HG03196 (cell line): ENCODE measurements around the gene MEF2D.

ENCODE experiments used
- ATAC-seq: cut with Tn5 transposase; IDR thresholded peaks from one replicate; pipeline ENCODE4 v1.9.1; 2021; ENCODE audit not compliant: unreplicated experiment

The MEF2D gene

GRCh38 chr1:156500543-156500792 is at the start of gene MEF2D:
Gene MEF2D, minus strand, starts transcription at chr1:156500775. Its CDS starts 17,483 bp downstream, at chr1:156483292.
- no peak for ATAC-seq

- no peak for ATAC-seq
These were observed 49.8 kb upstream of the MEF2D start for GRCh38 chr1:156550346-156550745.

GRCh38 chr1:156549831-156550230 is 49.3 kb upstream of the MEF2D start:
- ATAC-seq, result no peak

GRCh38 chr1:156549390-156549789 is 48.8 kb upstream of the MEF2D start:
- ATAC-seq, result no peak

- no peak for ATAC-seq
These were observed 47.4 kb upstream of the MEF2D start for GRCh38 chr1:156547982-156548381.

GRCh38 chr1:156547434-156547833 is 46.9 kb upstream of the MEF2D start:
- no peak for ATAC-seq

GRCh38 chr1:156546267-156546666 is 45.7 kb upstream of the MEF2D start:
- ATAC-seq, result no peak

- ATAC-seq, result no peak
These were observed 44.1 kb upstream of the MEF2D start for GRCh38 chr1:156544592-156545102.

- ATAC-seq, result no peak
These were observed 42.5 kb upstream of the MEF2D start for GRCh38 chr1:156543066-156543465.

- ATAC-seq, result no peak
These were observed 40.4 kb upstream of the MEF2D start for GRCh38 chr1:156540955-156541354.

- ATAC-seq, result no peak
These were observed 39.3 kb upstream of the MEF2D start for GRCh38 chr1:156539818-156540355.

- no peak for ATAC-seq
These were observed 38.3 kb upstream of the MEF2D start for GRCh38 chr1:156538711-156539440.

GRCh38 chr1:156537027-156537426 is 36.5 kb upstream of the MEF2D start:
- ATAC-seq, result no peak

GRCh38 chr1:156534424-156535060 is 34.0 kb upstream of the MEF2D start:
- ATAC-seq, result no peak

GRCh38 chr1:156533568-156534220 is 33.1 kb upstream of the MEF2D start:
- ATAC-seq, result no peak

GRCh38 chr1:156532374-156532773 is 31.8 kb upstream of the MEF2D start:
- ATAC-seq, result no peak

- no peak for ATAC-seq
These were observed 29.4 kb upstream of the MEF2D start for GRCh38 chr1:156530006-156530405.

GRCh38 chr1:156528875-156529425 is 28.4 kb upstream of the MEF2D start:
- ATAC-seq, result no peak

- ATAC-seq, result no peak
These were observed 27.7 kb upstream of the MEF2D start for GRCh38 chr1:156528231-156528630.

GRCh38 chr1:156527584-156527983 is 27.0 kb upstream of the MEF2D start:
- ATAC-seq, result no peak

- ATAC-seq, result no peak
These were observed 25.4 kb upstream of the MEF2D start for GRCh38 chr1:156525856-156526489.
